ENCODE data around the gene IPO13.

IPO13 gene

GRCh38 chr1:43946236-43947060 is at the start of gene IPO13:
TSS of gene IPO13 (plus strand) at chr1:43946950. CDS start at chr1:43947601, 651 bp downstream.
- peak; percentile 90 to 95 for DNase-seq (ENCODE audit: low read depth in 2 of 2)

GRCh38 chr1:43898981-43899380 is 47.8 kb upstream of the IPO13 start:
- no peak for DNase-seq (ENCODE audit: low read depth in 2 of 2)

- DNase-seq (ENCODE audit: low read depth in 2 of 2) = no peak
These were observed 46.4 kb upstream of the IPO13 start for GRCh38 chr1:43900386-43900785.

- no peak for DNase-seq (ENCODE audit: low read depth in 2 of 2)
These were observed 45.4 kb upstream of the IPO13 start for GRCh38 chr1:43901196-43901961.

GRCh38 chr1:43902058-43902831 is 44.5 kb upstream of the IPO13 start:
- no peak for DNase-seq (ENCODE audit: low read depth in 2 of 2)

GRCh38 chr1:43904660-43905551 is 41.8 kb upstream of the IPO13 start:
- no peak for DNase-seq (ENCODE audit: low read depth in 2 of 2)

- no peak for DNase-seq (ENCODE audit: low read depth in 2 of 2)
These were observed 38.5 kb upstream of the IPO13 start for GRCh38 chr1:43908226-43908625.

GRCh38 chr1:43908858-43909257 is 37.9 kb upstream of the IPO13 start:
- no peak for DNase-seq (ENCODE audit: low read depth in 2 of 2)

GRCh38 chr1:43910343-43910742 is 36.4 kb upstream of the IPO13 start:
- DNase-seq (ENCODE audit: low read depth in 2 of 2) = no peak

- no peak for DNase-seq (ENCODE audit: low read depth in 2 of 2)
These were observed 34.1 kb upstream of the IPO13 start for GRCh38 chr1:43912607-43913006.

GRCh38 chr1:43913051-43913501 is 33.7 kb upstream of the IPO13 start:
- no peak for DNase-seq (ENCODE audit: low read depth in 2 of 2)

- DNase-seq (ENCODE audit: low read depth in 2 of 2) = no peak
These were observed 32.9 kb upstream of the IPO13 start for GRCh38 chr1:43913666-43914360.

GRCh38 chr1:43914576-43915525 is 31.9 kb upstream of the IPO13 start:
- no peak for DNase-seq (ENCODE audit: low read depth in 2 of 2)

GRCh38 chr1:43919906-43920305 is 26.8 kb upstream of the IPO13 start:
- DNase-seq (ENCODE audit: low read depth in 2 of 2) = no peak

- no peak for DNase-seq (ENCODE audit: low read depth in 2 of 2)
These were observed 25.7 kb upstream of the IPO13 start for GRCh38 chr1:43921022-43921421.

GRCh38 chr1:43924516-43924915 is 22.2 kb upstream of the IPO13 start:
- no peak for DNase-seq (ENCODE audit: low read depth in 2 of 2)

- no peak for DNase-seq (ENCODE audit: low read depth in 2 of 2)
These were observed 20.9 kb upstream of the IPO13 start for GRCh38 chr1:43925846-43926245.

GRCh38 chr1:43930168-43930948 is 16.4 kb upstream of the IPO13 start:
- no peak for DNase-seq (ENCODE audit: low read depth in 2 of 2)

- DNase-seq (ENCODE audit: low read depth in 2 of 2) = no peak
These were observed 15.8 kb upstream of the IPO13 start for GRCh38 chr1:43930949-43931275.
